ENCODE results near the gene RRP36.
A peak's percentile ranks its signal among the peaks of the same experiment; 100 is the strongest.

Gene RRP36

GRCh38 chr6:43007126-43007525 lies 14.3 kb upstream of the RRP36 start:
- no peak for DNase-seq

GRCh38 chr6:43009124-43009523 lies 12.3 kb upstream of the RRP36 start:
- no peak for DNase-seq

GRCh38 chr6:43011207-43011606 lies 10.2 kb upstream of the RRP36 start:
- DNase-seq: no peak

- no peak for DNase-seq
Observed at GRCh38 chr6:43012364-43012763, 9.1 kb upstream of the RRP36 start.

- no peak for DNase-seq
Observed at GRCh38 chr6:43013097-43013842, 8.2 kb upstream of the RRP36 start.

GRCh38 chr6:43013843-43014433 lies 7.5 kb upstream of the RRP36 start, which contains the start of the genes KLHDC3 and MEA1:
Gene KLHDC3 (plus strand): TSS chr6:43014249. CDS start chr6:43017193, 2,944 bp downstream.
Gene MEA1 (minus strand): TSS chr6:43013946. CDS start chr6:43013813, 133 bp downstream.
- DNase-seq: peak; percentile 85 to 100 (median 98)

- no peak for DNase-seq
Observed at GRCh38 chr6:43014434-43014909, 7.0 kb upstream of the RRP36 start.

- DNase-seq: no peak
Observed at GRCh38 chr6:43016176-43016942, 5.1 kb upstream of the RRP36 start.

GRCh38 chr6:43016943-43017334 lies 4.5 kb upstream of the RRP36 start:
- DNase-seq: no peak

GRCh38 chr6:43019152-43019551 lies 2.3 kb upstream of the RRP36 start:
- no peak for DNase-seq

GRCh38 chr6:43020052-43020705 lies 1.2 kb upstream of the RRP36 start:
- no peak for DNase-seq

- DNase-seq: no peak
Observed at GRCh38 chr6:43020847-43021246, 576 bp upstream of the RRP36 start.

- no peak for DNase-seq
Observed at GRCh38 chr6:43024436-43024835, 3.0 kb downstream of the RRP36 start.

GRCh38 chr6:43026365-43026764 lies 4.9 kb downstream of the RRP36 start:
- DNase-seq: no peak

GRCh38 chr6:43029120-43029519 lies 7.7 kb downstream of the RRP36 start:
- DNase-seq: no peak

GRCh38 chr6:43032326-43032725 lies 10.9 kb downstream of the RRP36 start:
- DNase-seq: no peak

- no peak for DNase-seq
Observed at GRCh38 chr6:43033496-43034189, 12.2 kb downstream of the RRP36 start.

GRCh38 chr6:43034190-43034525 lies 12.7 kb downstream of the RRP36 start:
- DNase-seq: no peak

GRCh38 chr6:43035495-43036194 lies 14.2 kb downstream of the RRP36 start:
- DNase-seq: no peak

- DNase-seq: no peak
Observed at GRCh38 chr6:43036712-43037111, 15.3 kb downstream of the RRP36 start.

GRCh38 chr6:43037197-43037596 lies 15.8 kb downstream of the RRP36 start:
- DNase-seq: no peak

GRCh38 chr6:43037706-43038105 lies 16.3 kb downstream of the RRP36 start:
- DNase-seq: no peak

Data from C1 segment of cervical spinal cord (tissue), 14 donors.